COLO829 (cell line): ENCODE results near the gene RBP3.

Source experiments
- DNase-seq: peaks from one replicate; pipeline ENCODE4 v3.0.0; 2012; ENCODE audit warnings: low spot score

The RBP3 gene

DNA sequence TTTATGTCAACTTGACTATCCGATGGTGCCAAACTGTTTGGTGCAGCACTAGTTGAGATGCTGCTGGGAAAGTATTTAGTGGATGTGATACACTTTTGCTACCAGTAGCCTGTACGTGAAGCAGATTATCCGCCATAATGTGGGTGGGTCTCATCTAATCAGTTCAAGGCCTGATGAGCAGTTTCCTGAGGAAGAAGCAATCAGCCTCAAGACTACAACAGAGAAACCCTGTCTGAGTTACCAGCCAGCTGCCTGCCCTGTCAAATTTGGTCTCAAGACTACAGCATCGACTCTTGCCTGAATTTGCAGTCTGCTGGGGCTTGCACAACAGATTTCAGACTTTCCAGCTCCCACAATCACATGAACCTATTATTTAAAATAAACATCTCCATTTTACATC is 10.9 kb upstream of the RBP3 start:
- DNase-seq = no peak

DNA sequence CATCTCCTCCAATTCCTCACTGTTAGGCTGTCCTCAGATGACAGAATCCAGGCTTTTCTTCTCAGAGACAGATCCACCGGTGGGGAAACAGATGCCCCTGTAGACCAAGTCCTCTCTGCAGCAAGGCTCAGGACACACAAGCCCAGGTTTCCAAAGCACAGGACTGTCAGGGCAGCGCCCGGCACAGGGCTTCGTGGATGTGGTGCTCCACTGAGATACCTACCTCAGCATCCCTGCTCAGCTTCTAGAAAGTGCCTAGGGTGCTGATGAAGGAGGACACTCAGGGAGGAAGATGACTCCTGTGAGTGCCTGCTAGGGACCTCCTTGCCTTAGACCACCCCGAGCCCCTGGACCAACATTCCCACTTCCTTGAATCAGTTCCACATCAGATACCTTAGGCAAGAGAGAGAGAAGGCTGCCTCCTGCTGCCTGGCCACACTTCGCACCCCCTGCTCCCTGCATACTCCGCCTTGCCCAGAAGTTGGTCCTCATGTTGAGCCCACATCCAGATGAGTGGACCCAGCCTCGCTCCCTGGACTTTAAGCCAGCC is 8.9 kb upstream of the RBP3 start:
- DNase-seq = no peak

DNA sequence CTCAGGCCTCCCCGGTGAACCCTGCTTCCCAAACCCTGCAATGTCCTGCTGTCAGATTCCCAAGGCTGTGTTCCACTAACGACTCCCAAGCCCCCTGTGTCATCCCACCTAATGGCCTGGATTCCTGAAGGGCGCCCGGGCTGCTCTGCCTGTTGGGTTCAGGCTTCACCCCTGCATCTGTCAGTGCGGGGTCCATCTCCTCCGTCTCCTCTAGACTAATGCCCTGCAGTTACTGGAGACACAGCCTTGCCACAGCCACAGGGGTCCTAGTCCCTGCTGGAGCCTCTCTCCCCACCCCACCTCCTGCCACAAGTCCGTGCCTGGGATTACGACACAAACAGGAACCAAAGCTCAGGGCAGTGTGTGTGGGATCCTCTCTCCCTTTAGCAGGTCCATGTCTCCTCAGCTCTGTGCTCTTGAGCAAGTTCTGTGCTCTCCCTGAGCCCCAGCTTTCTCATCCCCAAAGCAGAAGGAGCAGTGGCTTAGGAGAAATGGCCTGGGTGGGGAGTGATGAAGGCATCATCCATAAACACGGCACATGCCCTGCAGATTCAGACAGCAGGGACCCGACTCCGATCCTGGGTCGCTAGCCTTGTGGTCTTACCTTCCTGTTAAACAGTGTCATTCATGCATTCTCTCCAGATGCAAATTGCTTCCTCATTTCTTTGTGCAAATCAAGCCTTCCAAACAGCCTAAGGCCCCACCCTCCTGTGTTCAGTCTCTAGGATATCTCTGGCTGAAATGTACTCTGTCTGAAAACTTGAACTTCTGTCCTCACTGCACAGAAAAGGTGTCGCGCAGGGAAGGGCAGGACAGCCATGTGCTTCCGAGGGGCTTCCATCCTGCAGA is 8.2 kb upstream of the RBP3 start:
- no peak for DNase-seq

GRCh38 chr10:47340608-47341170 is 7.5 kb upstream of the RBP3 start:
- DNase-seq = peak; percentile 57

DNA sequence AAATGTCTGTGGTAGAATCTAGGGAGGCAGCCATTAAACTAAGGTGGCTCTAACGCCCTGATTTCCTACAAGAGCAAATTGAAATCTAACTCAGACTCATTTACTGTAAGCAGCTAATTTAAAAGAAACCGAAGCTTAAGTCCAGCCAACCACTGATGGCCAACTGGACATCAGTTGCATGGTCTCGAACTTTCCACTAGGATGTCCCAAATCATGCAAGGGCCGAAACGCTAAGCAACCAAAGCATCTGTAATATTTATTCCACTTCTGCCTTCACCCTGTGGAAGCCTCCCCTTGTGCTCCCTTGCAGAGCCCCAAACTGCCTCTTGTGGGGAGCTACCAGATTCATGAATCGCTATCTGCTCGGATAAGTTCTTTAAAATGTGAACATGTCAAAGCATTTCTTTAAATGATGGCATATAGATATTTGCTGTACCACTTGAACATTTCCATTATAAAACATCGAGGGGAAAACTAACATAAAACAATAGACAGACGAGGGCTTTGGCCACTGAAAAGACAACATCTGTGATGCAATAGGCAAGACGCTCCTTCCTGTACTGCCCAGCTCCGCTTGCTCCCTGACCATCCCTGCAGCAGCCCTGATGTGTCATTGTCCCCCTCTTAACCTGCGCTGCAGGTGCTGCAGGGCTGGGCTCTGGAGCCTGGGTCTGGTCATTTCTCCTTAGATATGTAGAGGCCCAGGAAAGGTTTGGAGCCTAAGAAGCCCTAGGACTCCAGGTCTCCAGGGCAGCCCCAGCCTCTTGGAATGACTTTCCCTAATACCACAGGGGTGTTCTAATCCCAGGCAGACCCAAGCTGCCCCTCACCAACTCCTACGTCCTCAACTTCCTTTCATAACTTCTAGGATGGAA is 2.9 kb upstream of the RBP3 start:
- DNase-seq = no peak

GRCh38 chr10:47346581-47347302 is 1.4 kb upstream of the RBP3 start:
- DNase-seq = no peak

DNA sequence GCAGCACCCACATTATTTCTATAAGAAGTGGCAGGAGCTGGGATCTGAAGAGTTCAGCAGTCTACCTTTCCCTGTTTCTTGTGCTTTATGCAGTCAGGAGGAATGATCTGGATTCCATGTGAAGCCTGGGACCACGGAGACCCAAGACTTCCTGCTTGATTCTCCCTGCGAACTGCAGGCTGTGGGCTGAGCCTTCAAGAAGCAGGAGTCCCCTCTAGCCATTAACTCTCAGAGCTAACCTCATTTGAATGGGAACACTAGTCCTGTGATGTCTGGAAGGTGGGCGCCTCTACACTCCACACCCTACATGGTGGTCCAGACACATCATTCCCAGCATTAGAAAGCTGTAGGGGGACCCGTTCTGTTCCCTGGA is 874 bp upstream of the RBP3 start:
- DNase-seq = no peak

DNA sequence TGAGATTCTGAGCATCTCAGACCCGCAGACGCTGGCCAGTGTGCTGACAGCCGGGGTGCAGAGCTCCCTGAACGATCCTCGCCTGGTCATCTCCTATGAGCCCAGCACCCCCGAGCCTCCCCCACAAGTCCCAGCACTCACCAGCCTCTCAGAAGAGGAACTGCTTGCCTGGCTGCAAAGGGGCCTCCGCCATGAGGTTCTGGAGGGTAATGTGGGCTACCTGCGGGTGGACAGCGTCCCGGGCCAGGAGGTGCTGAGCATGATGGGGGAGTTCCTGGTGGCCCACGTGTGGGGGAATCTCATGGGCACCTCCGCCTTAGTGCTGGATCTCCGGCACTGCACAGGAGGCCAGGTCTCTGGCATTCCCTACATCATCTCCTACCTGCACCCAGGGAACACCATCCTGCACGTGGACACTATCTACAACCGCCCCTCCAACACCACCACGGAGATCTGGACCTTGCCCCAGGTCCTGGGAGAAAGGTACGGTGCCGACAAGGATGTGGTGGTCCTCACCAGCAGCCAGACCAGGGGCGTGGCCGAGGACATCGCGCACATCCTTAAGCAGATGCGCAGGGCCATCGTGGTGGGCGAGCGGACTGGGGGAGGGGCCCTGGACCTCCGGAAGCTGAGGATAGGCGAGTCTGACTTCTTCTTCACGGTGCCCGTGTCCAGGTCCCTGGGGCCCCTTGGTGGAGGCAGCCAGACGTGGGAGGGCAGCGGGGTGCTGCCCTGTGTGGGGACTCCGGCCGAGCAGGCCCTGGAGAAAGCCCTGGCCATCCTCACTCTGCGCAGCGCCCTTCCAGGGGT is 703 bp downstream of the RBP3 start:
- DNase-seq = no peak

GRCh38 chr10:47349516-47349915 is 1.4 kb downstream of the RBP3 start:
- DNase-seq = no peak

GRCh38 chr10:47349941-47350371 is 1.8 kb downstream of the RBP3 start:
- DNase-seq = no peak

- no peak for DNase-seq
Observed at GRCh38 chr10:47350671-47351640, 2.8 kb downstream of the RBP3 start.

DNA sequence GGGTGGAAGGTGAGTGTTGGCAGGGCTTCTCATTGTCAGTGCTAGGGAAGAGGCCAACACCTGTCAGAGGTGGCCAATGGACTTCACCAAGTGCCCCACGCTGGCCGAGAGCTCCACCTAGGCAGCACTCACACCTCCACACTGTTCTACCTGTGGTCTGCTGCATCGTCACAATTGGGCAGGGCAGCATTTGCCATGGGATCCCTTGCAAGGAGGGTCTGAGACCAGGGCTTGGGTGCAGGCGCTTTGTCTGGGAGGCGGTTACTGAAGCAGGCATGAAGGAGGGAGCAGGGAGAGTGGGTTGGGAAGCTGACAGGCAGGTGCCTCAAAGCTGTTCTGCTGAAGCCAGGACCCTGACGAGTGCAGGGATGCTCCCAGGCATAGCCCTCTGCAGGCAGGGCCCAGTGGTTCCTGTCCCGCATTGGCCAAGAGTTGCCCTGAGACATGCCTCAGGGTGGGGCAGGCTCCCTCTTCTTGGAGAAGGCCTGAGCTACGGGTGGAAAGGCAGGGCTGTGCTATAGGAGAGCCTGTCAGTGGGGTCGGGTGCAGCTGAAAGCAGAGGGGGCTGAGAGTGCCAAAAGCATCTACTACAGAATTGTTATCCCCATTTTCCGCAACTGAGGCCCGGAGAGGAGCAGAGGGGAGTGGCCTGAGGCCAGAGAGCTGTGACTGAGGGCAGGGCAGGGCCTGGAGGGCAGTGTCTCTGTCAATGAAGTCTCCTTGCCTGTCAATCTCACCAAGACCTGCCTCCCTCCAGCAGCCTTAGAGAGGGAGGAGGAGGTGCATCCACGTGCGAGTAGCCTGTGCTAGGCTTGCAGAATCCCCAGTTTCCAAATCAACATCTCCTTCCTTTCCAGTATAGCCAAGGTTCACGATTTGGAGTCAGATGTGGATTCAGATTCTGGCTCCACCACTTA is 4.0 kb downstream of the RBP3 start:
- DNase-seq = no peak

DNA sequence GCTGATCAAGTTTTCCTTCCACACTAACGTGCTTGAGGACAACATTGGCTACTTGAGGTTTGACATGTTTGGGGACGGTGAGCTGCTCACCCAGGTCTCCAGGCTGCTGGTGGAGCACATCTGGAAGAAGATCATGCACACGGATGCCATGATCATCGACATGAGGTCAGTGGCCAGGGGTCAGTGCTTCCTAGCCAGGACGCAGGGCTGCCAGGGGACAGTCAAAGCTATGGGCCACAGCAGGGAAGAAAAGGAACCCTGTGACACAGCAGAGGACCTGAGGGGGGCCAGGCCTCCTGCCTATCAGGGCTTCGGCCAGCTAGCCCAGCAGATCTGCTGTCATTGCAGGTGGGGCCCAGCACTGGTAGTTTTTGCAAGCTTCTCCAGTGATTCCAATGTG is 5.2 kb downstream of the RBP3 start:
- DNase-seq = no peak

DNA sequence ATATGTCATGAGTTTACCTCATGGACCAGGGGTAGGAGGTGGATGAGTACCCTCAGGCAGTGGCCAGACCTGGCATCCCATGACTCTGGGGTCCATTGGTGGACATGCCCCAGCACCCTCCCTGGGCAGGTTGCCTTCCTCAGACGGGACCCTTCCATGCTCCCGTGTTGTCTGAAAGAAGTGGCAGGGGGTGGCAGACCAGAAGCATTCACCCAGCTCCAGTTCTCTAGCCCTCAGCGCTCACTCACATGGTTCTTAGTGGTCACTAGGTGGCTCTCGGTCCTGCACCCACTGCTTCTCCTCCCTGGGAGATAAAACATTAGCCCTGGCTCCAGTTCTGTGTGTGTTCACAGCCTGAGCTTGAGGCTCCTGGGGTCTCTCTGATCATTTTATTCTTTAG is 6.0 kb downstream of the RBP3 start:
- DNase-seq = no peak

- no peak for DNase-seq
Observed at GRCh38 chr10:47354900-47355299, 6.7 kb downstream of the RBP3 start.

GRCh38 chr10:47356708-47357107 is 8.5 kb downstream of the RBP3 start:
- no peak for DNase-seq

- no peak for DNase-seq
Observed at GRCh38 chr10:47357131-47357582, 9.0 kb downstream of the RBP3 start.

DNA sequence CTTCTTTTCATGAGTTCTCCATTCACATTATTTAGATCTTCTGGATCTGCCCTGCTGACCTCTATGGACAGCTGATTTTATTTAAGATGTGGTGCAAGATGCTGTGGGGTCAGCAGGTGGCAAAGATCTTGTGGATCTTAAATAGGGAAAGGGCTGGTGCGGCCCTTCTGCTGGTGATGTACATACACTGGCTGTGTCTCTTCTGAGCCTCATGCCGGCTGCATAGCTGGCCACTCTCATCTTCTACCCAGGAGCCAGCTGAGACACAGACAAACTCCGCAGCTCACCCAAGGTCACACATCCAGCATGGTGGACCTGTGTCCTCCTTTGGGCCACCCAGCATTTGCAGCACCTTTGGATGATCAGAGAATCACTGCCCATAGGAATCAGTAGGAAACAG is 9.7 kb downstream of the RBP3 start:
- no peak for DNase-seq

DNA sequence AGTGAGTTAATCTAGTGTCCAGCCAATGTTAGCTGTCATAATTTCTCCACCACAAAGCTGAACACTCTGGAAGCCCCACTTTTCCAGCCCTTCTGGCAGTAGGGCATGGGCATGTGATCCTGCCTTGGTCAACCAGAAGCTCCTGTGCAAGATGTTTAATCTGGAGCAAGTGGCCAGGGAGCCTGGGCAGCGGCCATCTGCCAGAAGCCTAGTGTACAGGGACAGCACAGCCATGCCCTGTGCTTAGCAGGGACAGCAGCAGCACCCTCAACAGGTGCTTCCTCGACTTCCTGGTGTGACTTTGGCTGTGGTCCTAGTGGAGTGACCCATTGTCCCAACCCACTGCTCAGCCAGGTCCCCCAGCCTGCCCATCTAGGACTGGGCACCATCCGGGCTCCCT is 10.3 kb downstream of the RBP3 start:
- DNase-seq = no peak
